ENCODE data around the gene SLC27A5.
A peak's percentile ranks its signal among the peaks of the same experiment; 100 is the strongest.
"Not testable (repeated sequence)": the region's sequence is repeated elsewhere in the genome, so short reads cannot be mapped to it uniquely, and the experiment has no call there.

The SLC27A5 gene

DNA sequence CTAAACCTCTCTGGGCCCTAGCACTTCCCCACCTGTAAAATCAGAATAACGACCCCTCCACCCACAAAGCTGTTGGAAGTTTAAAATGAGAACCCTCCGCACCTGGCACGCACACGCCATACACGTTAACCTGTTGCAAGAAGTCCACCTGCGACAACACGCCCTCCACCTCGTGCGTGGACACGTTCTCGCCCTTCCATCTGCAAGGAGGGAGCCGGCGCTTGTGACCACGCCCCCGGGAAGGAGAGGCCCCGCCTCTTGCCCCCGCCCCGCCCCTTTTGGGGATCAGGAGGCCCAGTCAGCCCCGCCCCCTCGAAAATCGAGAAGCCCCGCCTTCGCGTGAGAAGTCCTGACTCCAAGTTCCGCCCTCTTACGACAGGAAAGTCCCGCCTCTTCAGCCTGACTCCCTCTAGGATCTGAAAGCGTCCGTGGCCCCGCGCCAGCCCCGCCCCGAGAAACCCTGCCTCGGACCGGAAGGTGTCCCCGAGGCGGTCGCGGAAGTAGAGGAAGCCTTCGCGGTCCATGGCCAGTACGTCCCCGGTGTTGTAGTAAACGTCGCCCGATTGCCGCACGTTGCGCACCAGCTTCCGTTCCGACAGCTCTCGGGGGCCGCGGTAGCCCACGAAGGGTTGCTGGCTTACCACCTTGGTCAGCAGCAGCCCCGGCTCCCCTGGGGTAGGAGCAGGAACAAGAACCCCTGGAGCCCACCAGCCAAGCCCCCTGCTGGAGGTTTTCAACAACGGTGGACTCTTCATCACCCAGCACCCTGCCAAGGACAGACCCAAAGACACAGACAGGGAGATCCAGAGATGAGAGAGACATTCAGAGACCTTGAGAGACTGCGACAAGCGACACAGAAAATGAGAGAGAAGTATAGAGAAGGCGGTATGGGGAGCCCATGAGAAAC lies 12.5 kb downstream of the SLC27A5 start:
- DNase-seq (ENCODE audit: low read depth in 4 of 4, low spot score in 1 of 4): peak; percentile 95 to 100 (median 98)

DNA sequence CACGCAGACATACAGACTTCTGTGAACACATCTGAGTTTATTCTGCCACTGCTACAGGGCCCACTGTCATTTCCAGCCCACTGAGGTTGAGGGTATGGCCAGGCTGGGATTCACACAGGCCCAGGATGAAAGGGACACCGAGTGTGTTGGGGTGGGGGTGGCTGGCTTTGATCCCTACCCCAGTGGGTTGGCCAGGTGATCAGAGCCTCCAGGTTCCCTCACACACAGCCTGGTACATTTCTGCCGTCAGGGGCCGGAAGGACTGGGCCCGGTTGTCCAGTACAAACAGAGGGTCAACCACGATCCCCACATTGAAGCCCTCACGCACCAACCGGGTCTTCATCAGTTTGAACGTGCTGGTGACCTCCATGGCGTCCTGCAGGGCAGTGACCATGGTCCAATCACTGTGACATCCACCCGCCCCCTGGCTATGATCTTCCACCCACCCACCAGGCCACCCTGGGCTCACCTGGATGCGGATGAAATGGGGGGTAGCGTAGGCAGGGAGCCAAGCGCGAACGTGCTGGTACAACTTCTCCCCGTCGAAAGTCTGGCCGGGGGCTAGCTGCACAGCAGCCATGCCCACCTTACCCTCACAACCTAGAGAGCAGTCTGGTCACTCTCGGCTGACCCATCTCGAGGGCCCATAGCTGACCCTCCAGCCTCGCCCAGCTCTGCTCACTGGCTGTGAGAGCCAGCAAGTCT lies 13.3 kb downstream of the SLC27A5 start:
- DNase-seq (ENCODE audit: low read depth in 4 of 4, low spot score in 1 of 4): no peak

DNA sequence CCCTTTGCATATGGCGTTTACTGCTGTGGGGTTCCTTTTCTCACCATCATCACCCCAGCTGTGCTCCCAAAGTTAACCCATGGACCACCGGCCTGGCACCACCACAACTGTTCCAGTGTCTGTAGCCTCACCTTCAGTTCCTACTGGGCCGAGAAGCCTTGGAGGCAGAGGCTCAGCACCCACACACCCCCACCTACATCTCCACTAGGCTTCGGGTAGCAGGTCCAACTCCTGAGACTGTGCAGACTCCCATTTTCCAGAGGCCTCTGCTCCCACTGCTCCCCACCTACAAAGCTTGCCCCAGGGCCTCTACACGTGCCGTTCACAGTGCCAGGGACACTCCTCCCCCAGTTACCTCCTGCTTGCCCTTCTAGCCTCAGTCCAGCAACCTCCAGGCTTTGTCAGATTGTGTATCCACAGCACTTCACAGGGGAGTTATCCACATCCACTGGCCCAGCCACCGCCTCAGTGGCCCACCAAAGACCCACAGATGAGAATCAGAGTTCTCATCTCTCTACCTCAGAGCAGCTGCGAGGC lies 14.1 kb downstream of the SLC27A5 start:
- DNase-seq (ENCODE audit: low read depth in 4 of 4, low spot score in 1 of 4): no peak

DNA sequence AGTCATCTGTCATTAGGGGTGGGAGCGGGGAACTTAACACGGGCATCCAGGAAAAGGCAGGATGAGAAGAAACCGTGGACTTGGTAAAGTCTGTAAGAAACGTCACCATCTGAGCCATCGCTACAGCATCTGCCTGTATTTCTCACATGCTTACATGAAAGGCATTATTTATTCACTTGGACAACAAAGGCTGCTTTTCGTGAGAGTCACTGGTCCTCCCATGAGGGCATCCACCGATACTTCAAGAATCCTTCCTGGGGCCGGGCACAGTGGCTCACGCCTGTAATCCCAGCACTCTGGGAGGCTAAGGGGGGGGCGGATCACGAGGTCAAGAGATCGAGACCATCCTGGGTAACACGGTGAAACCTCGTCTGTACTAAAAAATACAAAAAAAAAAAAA lies 19.5 kb downstream of the SLC27A5 start:
- no peak for DNase-seq (ENCODE audit: low read depth in 4 of 4, low spot score in 1 of 4)

DNA sequence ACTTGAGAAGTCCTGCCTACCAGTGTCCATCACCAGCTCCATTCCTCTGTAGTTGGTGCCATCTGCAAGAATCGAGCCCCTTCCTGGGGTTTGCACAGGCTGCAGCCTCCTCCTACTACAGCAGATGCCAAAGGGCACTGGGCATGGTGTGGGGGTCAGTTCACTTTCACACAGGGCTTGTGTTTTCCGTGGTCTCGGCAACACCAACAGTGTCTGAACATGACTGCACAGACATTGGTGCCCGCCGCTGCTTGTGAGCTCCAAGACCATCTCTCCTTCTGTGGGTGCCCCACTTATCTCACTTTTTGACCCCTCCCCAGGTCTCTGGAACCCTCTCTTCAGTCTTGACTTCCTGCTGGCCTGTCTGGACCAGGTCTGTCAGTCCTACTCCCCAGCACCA lies 20.4 kb downstream of the SLC27A5 start:
- DNase-seq (ENCODE audit: low read depth in 4 of 4, low spot score in 1 of 4): no peak

DNA sequence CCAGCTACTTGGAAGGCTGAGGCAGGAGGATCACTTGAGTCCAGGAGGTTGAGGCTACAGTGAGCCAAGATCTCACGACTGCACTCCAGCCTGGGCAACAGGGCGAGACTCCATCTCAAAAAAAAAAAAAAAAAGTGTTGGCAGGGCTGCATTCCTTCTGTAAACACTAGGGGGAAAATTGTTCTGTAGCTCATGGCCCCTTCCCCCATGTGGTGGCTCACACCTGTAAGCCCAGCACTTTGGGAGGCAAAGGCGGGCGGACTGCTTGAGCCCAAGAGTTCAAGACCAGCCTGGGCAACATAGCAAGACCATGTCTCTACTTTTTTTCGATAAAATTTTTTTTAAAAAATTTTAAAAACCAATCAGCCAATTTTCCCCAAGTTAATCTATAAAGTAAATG lies 27.4 kb downstream of the SLC27A5 start:
- DNase-seq (ENCODE audit: low read depth in 4 of 4, low spot score in 1 of 4): not testable (repeated sequence)

DNA sequence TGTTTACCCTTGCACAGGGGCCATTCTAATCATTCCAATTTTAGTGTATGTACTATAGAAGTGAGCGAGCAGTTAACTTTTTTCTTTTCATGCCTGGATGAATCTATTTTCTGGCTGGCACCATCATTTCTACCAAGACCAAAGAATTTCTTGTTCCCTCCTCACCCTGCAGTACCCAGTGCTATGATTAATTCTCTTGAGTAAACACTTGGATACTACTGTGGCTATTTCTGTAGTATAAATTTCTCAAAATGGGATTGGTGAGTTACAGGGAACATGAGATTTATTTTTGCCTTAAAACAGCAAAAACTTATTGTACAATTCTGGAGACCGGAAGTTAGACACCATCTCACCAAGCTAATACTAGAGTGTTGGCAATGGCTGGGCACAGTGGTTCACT lies 28.0 kb downstream of the SLC27A5 start:
- DNase-seq (ENCODE audit: low read depth in 4 of 4, low spot score in 1 of 4): no peak

DNA sequence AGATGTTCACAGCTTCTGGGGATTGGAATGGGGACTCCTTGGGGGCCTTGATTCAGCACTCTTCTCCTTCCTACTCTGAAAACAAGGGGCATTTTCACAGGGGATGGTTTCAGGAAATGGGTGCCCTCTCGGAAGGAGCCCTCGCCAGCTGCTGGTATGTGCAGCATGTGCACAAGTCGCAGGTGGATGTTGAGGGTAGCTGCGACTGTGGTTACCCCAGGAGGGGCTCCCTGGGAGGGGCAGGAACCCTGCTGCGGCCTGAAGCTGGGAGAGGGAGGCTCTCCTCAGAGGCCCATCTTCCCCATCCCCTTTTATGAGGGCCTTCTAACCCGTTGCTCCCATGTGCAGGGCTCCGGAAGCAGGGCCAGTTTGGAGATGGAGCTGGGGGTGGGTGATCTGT lies 29.4 kb downstream of the SLC27A5 start:
- no peak for DNase-seq (ENCODE audit: low read depth in 4 of 4, low spot score in 1 of 4)

DNA sequence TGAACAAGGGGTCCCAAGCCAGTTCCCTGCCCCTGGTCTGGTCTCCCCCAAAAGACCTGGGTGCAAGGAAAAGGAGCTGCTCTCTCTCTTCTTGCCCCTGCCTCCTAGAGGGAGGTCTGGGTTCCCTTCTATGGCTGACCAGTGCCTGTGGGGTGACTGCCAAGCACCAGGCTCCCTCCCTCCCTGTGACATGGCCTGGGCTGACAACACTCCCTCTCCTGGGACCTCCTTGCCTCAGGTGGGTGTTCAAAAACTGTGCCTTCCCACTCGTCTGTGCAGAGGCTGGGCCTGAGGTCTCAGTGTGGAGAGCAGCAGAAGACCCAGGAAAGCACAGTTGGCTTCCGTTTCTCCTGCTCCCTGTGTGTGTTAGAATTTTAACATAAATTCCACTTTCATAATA lies 31.0 kb downstream of the SLC27A5 start:
- DNase-seq (ENCODE audit: low read depth in 4 of 4, low spot score in 1 of 4): no peak

DNA sequence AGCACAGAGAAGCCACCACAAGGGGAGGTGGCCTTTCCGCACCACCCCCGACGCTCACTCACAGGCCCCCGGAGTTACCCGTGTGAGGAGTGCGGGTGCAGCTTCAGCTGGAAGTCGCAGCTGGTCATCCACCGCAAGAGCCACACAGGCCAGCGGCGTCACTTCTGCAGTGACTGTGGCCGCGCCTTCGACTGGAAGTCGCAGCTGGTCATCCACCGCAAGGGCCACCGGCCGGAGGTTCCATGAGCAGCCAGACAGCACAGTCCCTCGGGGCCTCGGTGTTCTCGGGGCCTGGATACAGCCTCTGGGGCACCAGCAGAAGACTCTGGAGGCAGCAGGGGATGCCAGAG lies 31.3 kb downstream of the SLC27A5 start:
- DNase-seq (ENCODE audit: low read depth in 4 of 4, low spot score in 1 of 4): no peak

DNA sequence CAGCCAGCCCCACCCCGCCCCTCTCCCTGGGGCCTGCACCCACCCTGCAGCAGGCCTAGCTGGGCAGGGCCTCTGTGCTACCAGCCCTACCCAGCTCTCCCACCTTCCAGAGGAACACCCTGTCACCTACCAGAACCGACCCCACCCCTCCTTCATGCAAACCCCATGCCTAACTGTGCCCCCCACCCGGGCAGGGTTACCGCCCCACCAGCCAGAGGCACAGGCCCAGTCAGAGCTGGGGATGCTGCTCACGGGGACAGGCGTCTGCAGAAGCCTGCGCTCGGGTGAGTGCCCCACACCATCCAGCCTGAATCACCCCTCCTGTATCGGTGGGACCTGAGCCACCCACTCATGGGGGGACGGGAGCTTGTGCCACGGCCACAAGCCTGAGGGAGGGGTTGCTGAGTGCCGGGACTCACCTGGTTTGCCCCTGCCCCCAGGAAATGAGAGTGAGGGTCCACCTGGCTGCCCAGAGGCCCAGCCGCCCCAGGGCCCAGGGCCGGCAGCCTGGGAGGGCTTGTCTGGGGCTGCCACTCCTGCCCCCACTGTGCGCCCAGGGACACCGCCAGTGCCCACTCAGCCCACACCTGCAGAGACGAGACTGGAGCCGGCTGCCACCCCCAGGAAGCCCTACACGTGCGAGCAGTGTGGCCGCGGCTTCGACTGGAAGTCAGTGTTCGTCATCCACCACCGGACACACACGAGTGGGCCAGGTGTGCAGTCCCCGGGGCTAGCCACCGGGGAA lies 31.9 kb downstream of the SLC27A5 start:
- DNase-seq (ENCODE audit: low read depth in 4 of 4, low spot score in 1 of 4): no peak

DNA sequence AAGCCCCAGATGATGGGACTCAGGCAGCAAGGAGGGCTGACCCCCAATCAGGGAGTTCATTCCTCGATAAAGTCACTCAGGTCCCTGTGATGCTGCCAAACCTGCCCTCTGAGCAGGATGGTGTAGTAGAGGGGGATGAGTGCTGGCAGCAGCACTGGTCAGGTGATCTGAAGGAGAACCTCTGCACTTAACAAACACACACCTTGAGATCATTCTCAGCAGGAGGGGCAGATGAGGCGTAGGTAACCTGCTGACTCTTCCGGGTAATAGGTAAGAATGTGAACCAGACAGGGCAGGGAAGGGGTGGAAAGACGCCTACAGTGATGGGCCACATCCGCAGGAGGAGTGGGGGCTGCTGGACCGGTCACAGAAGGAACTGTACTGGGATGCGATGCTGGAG lies 32.5 kb downstream of the SLC27A5 start:
- DNase-seq (ENCODE audit: low read depth in 4 of 4, low spot score in 1 of 4): no peak

DNA sequence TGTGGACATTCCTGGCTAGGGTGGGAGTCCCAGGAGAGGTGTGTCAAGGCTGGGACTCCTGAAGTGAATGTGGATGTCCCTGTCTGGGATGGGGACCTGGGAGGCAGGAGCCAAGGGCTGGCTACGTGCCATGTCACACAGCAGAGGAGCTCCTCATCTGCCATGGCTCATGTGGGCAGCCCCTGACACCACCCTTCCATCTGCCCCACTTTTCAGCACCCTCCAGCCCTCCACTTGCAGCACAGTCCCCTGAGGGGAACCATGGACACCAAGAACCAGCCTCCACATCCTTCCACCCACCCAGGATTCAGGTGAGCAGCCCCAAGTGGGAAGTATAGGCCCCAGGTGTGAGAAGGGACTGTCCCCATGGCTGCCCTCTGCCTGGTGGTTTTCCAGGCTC lies 33.9 kb downstream of the SLC27A5 start:
- no peak for DNase-seq (ENCODE audit: low read depth in 4 of 4, low spot score in 1 of 4)

DNA sequence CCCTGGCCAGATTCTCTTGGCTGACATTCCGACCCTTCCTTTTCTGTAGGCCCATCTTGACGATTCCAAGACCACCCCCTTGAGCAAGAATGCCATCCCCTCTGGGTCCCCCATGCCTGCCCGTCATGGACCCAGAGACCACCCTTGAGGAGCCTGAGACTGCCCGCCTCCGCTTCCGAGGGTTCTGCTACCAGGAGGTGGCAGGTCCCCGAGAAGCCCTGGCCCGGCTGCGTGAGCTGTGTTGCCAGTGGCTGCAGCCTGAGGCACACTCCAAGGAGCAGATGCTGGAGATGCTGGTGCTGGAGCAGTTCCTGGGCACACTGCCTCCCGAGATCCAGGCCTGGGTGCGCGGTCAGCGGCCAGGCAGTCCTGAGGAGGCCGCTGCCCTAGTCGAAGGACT lies 34.7 kb downstream of the SLC27A5 start:
- DNase-seq (ENCODE audit: low read depth in 4 of 4, low spot score in 1 of 4): no peak

DNA sequence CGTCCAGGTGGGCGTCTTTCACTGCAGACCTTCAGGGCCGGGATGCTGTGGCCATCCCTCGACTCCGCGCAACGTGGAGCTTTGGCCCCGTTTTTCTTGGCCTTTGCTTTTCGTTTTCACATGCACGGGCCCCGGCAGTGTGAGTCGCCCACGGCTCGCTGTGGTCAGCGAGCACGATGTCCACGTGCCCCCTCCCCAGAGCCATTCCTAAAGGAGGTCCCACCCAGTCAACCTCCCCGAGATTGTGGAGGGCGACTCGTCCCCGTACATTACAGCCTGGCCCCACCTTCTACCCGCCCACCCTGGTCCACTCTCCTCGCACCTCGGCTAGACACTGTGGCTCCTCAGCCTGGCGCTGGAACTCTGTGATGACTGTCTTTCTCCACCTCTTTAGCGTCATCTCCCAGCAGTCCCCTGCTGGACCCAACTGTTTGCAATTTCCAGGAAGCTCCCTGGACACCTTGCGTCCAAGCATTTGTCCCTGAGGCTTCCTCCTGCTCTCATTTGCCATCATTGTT lies 35.2 kb downstream of the SLC27A5 start:
- no peak for DNase-seq (ENCODE audit: low read depth in 4 of 4, low spot score in 1 of 4)

DNA sequence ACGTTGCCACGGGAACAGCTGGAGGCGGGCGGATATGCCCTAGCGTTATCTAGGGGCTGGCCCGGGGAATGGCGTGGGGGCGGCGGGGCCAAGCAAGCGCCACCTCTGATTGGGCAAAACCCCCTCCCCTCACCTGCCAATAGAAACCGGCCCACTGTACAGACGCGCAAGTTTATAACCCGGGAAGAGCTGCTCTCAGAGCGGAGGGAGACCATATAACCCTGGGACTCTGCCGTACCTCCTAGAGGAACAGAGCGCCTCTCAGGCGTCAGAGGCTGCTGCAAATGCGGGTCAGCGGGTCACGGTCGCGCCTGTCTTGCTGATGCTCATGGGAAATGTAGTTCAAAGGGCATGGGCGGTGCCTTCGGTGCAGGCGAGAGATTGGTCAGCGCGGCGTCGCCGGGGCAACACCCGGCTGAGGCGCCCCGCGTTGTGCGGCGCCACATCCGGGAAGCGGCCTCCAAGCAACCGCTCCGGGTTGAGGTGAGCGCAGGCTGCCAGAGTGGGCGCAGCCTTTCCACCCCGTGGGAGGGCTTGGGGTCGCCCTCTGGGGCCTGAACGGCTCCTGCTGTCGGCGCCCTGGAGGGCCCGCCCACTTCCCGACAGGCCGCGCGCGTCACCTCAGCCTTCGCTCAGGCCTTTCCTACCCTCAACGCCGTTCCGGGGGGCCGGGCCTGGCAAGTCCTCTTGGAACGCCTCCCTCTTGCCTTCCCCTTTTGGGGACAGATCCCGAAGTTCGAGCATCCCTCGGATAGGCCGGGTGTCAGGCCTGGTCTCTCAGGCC lies 35.9 kb downstream of the SLC27A5 start, which contains the start of gene ZNF446:
Gene ZNF446, plus strand, starts transcription at position 639 of the 784 bp plus-strand sequence. CDS start 867 bp downstream, outside the sequence.
- peak; percentile 79 to 90 (median 88) for DNase-seq (ENCODE audit: low read depth in 4 of 4, low spot score in 1 of 4)

DNA sequence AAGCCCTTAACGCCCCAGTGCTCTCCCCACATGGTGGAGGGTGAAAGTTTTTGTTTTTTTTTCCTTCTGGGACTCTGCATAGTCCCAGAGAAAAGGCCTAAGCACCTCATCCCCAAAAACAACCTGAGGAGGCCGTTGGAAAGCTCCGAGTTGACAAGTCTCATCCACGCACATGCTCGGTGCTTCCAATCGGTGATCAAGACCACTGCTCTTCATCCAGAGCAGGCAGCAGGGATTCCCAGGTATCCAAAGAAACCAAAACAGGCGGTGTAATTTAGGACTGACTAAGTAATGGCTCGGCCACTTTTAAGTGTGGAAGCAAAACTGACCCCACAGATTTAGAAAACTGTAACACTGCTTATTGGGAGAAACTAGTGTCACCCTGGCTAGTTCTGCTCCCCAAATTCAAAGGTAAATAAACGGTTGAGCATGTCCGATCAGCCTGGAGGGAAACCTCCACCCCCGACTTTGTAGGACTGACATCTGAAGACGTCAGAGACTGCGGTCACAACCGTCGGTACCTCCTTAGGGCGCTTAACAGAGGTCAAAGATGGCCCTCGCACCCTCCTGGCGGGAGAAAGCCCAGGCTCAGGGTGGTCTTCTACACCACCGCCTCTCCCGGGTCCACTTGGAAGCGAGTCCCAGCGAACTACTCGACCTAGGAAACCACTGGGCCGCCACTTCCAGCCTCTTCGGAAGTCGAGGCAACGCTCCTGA lies 36.6 kb downstream of the SLC27A5 start:
- DNase-seq (ENCODE audit: low read depth in 4 of 4, low spot score in 1 of 4): no peak

DNA sequence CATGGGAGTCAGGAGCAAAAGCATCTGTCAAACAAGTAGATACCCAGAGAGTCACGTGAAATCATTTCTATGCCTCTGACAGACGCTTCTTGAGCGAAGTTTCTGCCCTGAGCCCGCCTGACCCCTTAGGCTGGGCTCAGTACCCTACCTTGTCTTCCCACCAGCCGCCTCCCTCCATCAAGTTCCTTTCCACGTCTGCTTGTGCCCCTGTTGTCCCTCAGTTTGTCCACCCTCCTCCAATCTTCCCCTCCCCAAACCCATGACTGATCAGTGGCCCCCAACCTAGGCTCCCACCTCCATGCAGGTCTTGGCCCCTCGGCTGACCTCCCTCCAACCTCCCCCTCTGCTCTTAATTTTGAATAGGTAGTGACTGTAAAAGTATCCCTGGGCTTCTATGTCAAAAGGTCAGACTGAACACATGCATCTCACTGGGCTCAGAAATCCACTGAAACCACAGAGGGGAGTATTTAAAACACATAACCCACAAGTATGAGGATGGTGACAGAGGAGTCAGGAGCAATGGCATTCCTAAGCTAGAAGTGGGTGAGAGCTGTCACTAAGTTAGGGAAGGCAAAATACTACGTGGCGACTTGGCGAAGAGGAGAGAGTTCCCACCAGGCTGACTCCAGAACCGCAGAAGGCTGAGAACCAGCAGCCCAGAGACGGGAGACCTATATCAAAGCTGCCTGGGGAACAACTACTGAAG lies 37.3 kb downstream of the SLC27A5 start:
- DNase-seq (ENCODE audit: low read depth in 4 of 4, low spot score in 1 of 4): no peak

DNA sequence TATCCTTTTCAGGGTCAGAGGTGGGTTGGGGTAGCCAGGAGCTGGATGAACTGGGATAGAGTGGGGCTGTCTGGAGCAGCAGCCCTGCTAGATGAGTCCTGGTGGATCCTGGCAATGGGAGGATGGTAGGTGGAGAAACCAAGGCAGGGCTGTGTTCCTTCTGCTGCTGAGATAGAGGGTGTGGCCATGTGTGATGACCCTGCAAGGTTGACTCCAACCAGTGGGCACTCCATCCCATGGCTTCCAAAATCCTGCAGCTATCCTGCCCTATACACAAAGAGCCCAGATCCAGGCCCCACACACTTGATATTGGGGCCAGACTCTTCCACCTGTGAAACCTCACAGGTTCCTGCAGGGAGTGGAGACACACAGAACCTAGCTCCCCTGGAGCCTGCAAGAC lies 38.0 kb downstream of the SLC27A5 start:
- no peak for DNase-seq (ENCODE audit: low read depth in 4 of 4, low spot score in 1 of 4)

All from stimulated activated CD4-positive, alpha-beta T cell treated with anti-CD3 and anti-CD28 coated beads, Interleukin-1b, Interleukin-23, amount 100 ng/mL, for 24 hours (primary cell).